HG02678 (cell line): Measurements from ENCODE around the gene MAP3K7CL.
"Not testable (repeated sequence)": the region's sequence is repeated elsewhere in the genome, so short reads cannot be mapped to it uniquely, and the experiment has no call there.

Source experiments
- ATAC-seq: cut with Tn5 transposase; IDR thresholded peaks from one replicate; pipeline ENCODE4 v1.9.1; 2021; ENCODE audit warnings: mild to moderate bottlenecking, moderate library complexity; ENCODE audit not compliant: unreplicated experiment

The MAP3K7CL gene

DNA sequence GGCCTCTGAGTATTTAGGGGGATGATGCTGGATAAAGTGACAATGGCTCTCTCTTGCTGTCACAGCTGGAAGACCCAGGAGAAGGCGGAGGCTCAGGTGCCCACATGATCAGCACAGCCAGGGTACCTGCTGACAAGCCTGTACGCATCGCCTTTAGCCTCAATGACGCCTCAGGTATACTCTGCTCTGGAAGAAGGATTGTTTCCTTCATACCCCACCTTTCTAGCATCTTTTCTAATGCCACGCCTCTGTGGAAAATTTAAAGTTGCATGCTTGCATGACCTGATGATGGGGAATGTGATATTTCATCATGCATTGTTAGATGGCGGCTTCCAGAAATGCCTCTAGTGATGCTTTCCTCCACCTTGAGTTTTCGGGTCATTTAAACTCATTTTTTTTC is 2.8 kb downstream of the MAP3K7CL start:
- ATAC-seq = no peak

DNA sequence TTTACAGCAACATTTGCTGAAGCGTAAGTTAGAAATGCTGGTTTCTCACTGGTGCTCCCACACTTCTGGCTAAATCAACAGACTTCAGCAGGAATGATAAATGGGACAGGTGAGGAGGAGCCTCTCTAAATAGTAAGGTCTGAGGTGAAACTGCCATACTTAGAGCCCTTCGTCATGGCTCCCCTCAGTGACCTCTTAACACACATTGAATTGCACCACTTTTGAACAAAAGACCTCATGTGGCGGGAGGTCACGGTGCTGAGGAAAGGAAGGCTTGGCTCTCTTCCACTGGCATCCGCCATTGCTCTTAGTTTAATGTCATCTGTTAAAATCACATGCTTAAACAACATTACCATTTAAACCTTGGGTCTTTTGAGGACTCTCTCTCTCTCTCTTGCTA is 3.4 kb downstream of the MAP3K7CL start:
- ATAC-seq = no peak

DNA sequence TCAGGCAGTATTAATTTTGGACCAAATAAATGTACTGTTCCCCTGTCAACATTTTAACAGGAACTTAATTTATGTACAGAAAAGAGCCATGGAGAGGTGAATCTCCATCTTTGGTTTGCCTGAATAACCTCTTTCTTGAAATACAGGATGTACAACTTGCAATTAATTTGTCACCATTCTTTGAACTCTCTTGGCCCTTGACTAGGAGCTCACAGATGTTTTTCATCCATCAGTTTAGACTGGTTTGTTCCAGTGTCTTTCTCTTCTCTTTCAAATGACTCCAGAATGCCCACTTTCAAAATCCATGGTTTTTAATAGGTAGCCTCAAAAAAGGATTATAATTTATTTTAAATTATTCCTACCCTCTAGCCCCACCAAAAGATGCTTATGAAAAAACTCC is 5.0 kb downstream of the MAP3K7CL start:
- ATAC-seq = no peak

DNA sequence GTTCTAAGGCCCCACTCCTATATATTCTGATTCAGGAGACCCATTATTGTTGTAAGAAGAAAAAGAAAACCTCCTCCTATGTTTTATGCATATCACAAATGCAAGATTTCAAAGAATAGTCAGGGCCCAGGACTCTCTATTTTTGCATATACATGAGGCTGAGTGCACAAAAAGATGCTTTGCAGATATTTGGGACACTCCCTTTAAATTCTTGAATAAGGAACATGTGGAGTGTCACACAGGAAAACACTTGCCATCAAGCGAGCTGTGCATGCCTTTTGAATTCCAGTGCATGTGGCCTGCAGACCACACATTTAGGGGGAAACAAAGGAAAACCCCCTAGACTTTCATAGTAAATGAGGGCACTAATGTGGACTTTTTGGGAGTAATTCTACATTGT is 5.6 kb downstream of the MAP3K7CL start:
- no peak for ATAC-seq

DNA sequence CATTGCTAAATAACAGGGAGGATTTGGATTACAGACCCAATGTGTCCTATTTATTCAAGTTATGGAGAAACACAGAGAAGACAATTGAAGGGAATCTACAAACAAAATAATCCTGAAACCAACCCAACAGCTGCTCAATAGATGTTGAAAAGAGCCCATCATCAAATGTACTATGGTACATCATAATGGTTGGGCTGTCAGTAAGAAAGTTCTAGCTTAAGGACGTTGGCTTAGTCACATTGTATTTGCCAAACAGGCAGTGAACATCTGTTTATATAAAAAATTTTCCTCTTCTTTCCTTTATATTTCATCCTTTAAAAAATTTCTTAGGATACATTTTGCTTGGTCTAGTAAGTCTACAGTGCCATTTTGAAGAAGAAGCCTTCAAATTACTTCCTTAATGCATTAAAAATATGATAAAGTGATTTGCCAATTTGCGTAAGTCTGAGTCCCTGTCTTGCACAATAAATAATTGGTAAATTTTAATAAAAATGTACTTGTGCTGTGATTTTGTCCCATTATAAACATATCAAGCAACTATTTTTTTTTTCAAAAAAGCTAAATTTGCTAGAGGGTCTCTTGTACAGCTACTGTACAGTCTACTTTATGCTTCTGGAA is 14.4 kb downstream of the MAP3K7CL start:
- no peak for ATAC-seq

DNA sequence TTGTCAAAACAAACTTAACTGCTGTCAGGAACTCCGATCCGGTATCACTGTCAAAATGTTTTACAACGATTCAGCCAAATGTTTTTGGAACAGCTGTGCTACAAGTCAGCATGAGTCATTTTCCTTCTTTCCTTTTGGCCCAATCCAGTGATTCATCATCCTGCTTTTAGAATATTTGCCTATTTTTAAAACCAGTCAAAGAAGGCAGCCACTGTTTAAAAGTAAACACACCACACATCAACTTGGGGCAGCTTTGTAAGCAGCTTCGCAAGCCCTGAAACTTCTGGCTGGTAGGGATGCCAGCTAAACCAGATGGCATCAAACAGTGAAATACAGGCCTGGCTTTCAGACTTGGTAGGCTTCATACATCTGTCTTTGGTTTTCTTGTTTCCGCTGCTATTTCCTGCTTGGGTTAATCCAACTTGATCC is 14.9 kb downstream of the MAP3K7CL start:
- ATAC-seq = no peak

DNA sequence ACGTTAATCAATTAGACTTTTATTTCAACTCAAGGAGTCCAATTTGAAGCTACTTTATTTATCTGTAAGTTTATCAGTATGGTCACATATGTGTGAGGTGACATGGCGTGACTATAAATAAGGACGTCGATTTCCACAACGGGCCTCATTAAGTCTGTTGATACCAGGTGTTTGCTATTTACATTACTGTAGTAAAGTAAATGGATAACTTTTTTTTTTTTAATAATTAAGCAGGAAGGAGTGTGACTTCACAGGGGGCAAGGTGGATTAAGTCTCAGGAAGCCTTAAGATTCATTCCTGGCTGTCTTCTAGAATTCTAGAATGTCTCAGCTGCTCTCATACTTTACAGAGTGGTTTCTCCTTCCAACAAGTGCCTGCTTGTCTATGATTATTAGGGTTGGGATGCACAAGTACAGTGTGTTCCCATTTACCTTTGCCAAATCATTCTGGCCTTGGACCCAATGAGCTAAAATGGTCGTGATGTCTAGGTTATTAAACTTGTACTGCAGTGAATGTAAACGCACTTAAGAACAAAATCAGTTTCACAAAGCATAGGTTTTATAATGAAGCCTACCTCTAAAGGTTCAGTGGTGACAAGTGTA is 15.5 kb downstream of the MAP3K7CL start:
- ATAC-seq = no peak

DNA sequence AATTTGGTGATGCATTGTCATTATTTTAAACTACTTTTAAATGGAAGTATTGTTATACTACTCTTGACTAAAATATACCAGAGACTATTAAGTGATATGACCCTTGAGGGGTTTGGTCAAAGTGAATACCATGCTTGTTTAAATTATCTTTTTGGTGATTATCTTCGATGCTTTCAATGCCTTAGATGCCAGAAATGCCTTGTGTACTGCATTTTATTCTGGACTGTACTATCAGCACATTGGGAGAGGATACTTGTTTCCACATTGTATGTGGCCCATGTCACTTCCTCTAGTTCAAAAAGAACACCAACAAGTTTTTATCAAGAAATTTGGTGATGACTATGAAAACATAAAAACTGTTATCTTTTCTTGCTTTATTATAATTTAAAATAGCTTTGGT is 16.3 kb downstream of the MAP3K7CL start:
- no peak for ATAC-seq

DNA sequence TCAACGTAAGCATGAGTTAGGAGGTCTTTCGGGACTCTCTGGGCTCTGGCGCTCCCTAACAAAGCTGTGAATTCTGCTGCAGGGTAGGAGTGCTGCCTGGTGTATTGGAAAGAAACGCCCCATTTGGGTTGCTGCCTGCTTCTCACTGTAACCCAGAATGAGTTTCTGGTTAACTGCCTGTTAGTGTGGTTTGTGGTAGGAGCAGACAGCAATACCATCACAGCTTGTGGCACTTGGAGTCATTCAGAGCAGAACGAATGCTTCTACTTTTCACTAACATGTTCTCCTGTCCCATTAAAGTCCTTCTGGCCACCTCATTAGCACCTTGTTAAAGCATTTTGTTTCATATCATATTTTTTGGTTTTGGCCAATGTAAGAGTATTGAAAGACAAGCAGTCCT is 18.1 kb downstream of the MAP3K7CL start:
- ATAC-seq = peak; percentile 46

DNA sequence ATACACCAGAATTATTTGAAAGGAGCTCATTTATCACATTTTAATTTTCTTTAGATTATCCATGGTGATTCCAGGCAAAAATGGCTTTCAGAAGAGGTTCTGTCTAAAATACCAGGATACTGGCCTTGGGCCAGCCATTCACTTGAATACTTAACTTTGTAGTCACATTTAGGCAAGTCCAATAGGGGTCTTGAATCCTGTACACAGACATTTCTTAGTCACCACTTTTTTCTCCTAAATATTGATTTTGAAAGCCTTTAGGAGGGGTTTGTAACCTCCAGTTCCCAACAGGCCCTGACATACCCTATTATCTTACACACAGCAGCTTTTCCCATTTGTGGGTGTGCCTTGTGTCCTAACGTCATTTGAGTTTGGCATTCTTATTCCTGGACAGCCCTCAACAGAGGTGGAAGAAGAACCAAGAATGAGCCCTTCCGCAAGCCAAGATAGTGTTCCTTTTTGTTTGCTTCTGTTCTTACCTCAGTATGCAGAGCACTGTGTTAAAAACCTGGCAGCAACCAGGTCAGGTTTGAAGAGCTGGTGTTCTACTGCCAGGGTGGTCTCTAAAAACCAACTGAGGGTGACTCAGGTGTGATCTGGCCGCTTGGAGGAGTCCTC is 19.5 kb downstream of the MAP3K7CL start:
- no peak for ATAC-seq

DNA sequence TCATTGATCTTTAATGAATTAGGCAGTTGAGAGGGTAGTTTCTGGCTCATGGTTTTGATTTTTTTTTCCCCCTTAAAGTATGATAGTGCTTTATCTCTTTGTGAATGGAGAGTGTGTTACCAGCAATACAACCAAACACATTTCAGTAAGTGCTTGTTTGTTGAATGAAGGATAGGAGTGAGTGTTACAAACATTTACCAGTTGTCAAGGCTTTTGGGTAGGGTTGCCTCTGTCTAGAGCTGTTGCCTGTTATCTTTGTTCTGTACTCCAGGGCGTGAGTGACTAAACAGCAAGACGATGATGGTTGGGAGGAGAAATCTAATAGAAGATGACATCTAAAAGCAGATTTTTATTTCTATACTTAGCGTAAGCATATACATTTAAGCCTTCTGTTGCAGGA is 21.5 kb downstream of the MAP3K7CL start:
- ATAC-seq = no peak

DNA sequence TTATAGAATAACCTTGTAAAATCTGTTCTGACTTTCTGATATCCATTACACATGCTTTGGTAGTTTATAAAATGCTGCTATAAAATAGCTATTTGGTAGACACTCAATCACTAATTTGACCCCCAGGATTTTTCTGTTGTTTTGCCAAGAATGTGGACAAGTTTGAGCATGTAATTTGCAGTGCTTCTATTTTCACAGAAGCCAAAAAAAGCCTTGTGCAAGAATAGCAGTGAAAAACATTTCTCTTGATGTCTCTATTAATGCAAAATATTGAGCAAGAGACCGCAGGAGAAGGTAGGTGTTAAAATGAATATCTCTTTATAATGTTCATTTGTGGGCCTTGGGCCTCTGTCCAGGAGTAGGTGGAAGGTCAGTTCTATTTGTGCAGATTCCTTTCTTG is 22.5 kb downstream of the MAP3K7CL start:
- ATAC-seq = no peak

DNA sequence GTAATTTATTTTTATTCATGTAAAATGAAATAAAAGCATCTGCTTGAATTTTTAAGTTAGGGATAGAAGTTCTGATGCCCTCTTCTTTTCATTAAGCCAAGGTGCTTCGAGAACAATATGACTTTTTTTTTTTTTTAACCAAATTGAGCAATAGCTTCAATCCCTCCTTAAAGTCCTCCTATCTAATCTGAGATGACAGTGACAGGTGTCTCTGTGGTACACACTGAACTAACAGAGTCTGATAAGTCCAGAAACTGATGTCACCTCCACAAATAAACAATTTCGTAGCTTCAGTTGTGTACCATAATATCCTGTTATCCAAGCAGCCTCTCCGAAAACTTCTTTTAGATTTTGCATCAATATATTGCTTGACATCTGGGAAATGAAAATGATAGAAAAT is 23.8 kb downstream of the MAP3K7CL start:
- no peak for ATAC-seq

DNA sequence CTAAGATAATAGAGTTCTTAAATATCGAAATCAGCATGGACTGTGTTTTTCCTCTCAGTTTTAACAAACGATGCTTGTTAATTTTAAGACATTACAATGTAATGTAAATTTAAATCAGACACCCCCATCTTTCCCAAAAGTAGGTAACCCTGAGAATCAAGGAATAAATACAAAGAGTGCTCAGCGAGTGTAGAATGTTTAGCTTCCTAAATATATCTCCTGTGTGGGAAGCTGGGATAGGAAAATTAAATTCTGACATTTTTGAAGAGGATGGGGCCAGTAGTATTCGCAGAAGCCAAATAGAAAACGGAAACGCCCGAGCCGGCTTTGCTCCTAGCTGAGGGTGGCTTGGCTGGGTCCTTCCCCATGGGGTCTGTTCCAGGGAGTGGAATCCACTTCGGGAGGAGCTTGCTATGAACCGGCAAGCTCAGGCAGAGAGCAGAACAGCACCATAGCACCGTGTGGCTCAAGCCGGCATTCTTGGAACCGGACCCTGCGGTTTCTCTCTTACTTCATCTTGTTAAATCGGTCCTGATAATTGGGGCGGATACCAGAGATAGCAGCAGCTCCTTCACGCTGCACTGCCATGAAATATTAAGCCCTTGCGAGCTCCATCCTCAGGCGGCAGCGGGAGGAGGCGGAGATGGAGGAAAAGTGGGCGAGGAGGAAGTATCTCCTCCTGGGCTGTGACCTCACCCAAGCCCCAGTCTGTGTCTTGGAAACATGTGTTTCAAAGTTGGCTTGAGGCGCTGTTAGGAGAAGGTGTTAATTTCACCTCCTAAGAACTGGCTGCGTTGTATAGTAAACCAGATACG is 24.9 kb downstream of the MAP3K7CL start:
- ATAC-seq = no peak

DNA sequence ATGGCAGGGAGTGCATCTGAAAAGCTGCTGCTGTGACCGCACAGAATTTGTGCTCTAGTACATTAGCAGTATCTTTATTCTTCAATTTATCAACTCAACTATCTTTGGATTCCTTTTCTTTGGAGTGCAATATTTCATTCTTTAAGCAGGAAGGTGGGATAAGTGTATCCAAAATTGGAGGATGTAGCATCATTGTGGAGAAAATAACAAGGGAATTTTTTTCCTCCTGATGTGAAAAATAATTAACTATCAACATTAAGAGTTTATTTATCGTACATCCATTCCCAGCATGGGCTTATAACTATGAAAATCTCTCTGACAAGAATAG is 25.5 kb downstream of the MAP3K7CL start:
- ATAC-seq = no peak

DNA sequence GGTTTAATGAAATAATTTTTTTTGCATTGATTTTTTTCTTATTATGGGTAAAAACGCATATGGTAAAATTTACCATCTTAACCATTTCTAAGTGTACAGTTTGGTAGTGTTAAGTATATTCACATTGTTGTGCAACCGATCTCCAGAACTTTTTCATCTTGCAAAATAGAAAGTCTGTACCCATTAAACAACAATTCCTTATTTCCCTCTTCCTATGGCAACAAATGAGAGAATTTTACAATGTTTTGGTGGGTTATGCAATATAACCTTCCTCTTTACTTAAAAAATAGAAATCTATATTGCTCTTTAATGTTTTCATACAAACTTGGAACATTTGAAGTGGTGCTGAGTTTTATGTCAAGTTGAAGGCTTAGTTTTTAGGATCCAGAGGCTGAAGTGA is 26.6 kb downstream of the MAP3K7CL start:
- ATAC-seq = no peak

DNA sequence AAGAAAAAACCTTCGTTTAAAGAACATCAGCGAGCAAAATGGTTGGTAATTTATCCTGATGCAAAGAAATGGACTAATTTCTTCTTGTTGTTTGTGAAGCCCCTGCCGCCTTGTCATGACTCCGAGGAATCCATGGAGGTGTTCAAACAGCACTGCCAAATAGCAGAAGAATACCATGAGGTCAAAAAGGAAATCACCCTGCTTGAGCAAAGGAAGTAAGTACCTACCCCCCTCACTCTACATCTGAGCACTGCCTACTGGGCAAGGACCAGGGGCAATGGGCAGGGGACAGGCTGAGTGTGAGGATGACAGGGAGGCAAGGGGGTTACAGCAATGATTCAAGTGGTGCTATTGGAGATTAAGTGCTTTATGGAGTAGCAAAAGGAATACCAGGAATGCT is 29.4 kb downstream of the MAP3K7CL start:
- no peak for ATAC-seq

DNA sequence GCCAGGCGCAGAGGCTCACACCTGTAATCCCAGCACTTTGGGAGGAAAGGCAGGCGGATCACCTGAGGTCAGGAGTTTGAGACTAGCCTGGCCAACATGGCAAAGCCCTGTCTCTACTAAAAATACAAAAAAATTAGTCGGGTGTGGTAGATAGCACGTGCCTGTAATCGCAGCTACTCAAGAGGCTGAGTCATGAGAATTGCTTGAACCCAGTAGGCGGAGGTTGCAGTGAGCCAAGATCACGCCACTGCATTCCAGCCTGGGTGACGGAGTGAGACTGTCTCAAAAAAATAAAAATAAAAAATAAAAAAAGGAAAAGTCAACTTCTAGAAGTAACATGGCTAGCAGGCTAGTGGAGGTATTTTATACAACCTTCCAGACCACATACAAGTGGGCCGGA is 32.4 kb downstream of the MAP3K7CL start:
- not testable (repeated sequence) for ATAC-seq

DNA sequence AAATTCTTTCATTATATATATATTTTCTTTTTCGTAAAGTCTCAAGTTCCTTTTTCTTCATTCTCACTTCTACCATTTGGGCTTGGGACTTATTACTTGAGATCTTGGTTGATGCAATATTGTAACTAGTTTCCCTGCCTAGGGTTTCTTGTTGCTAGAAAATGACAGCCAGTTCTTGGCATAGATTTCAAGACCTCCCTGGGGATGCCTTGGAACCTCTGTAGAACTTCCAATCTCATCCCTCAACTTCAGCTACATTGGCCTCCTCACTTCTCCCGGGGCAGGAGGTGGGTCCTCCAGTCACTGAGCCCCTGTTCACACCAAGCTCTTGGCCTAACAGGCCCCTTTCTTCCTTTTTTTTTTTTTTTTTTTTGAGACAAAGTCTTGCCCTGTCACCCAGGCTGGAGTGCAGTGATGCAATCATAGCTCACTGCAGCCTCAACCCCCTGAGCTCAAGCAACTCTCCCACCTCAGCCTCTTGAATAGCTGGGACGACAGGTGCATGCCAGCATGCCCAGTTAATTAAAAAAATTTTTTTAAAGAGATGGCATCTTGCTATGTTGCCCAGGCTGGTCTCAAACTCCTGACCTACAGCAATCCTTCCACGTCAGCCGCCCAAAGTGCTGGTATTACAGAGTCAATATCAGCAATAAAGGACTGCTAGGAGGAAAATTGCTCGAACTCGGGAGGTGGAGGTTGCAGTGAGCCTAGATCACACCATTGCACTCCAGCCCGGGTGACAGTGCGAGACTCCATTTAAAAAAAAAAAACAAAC is 33.1 kb downstream of the MAP3K7CL start:
- no peak for ATAC-seq

DNA sequence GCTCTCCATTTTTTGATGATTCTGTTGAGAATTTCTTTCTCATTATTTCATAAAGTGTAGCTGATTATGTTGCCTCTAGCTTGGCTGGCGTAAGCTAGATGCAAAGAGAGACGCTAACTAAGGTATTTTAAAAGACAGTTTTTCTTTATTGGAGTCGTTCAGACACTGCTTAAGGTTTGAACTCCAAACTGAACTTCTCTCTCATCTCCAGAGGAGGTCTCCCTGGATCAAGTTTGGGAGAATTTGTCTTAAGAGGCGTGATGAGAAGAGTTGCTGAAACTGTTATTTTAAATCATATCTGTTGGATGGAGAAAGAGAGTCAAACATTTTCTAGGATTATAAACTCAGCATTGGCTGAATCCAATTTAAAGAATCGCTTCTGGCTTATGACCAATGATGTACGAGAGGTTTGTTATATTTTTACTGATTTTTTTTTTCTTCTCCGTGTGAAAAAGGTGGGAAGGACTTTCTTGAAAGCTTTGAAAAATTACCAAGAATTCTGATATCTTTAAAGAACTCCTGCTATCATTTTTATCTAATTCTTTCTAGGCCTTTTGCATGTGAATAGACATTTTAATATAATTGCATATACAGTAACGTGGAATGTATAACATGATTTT is 34.0 kb downstream of the MAP3K7CL start:
- no peak for ATAC-seq

DNA sequence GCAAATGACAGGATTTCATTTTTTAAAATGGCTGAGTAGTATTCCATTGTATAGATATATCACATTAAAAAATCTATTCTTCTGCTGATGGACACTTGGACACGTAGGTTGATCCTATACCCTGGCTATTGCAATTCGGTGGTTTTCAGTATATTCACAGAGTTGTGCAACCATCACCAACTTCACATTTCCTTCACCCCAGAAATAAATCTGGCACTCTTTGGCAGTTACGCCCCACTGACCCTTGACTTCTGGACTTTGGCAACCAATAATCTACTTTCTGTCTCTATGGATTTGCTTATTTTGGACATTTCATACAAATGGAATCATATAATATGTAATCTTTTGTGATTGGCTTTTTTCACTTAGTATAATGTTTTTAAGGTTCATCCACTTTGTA is 35.9 kb downstream of the MAP3K7CL start:
- no peak for ATAC-seq
